ENCODE measurements around the gene DTX1. TPM values are rescaled to one million over a fixed set of nuclear protein-coding genes. Genes with fewer than 3 reads are reported as not detected.

The DTX1 gene
- 0.39 TPM in 1 of 2 replicates, not detected in the other for total RNA-seq

DNA sequence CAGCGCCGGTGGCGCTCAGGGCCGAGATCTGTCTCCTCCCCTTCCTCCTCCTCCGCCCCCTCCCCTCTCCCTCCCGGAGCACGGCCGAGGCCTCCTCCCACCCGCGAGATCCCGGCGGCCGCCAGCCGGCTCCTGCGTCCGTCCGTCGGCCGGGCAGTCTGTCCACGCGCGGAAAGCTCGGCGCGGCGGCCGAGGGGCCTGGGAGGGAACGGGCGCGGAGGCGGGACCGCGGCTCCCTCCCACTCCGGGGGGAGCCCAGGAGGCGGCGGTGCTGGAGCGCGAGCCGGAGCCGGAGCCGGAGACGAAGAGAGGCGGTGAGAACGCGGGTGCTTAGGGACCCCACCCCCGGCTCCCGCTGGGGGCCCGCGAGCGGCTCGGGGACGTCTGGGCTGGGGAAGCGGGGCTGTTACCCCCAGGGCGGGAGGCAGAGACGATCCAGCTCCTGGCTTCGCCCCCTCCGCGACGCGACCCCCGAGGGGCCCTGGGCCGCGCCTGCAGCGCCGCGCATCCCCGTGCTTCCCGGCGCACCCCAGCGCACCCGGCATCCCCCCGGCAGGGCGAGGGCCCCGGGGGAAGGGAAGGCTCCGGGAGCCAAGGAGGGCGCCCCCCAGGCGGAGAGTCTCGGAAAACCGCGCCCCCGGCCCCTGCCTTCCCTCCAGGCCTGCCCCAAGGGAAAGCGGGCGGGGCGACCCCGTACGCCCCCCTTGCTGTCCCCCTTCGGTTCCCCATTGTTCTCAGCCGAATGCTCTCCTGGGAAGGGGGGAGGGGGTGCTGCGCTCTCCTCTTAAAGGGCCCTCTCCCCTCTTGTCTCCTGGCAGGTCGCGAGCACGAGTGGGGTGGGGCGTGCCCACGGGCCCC, at the start of gene DTX1:
DTX1 (plus strand) TSS at position 100 of the 858 bp plus-strand sequence. CDS start 1,463 bp downstream, outside the sequence.

DNA sequence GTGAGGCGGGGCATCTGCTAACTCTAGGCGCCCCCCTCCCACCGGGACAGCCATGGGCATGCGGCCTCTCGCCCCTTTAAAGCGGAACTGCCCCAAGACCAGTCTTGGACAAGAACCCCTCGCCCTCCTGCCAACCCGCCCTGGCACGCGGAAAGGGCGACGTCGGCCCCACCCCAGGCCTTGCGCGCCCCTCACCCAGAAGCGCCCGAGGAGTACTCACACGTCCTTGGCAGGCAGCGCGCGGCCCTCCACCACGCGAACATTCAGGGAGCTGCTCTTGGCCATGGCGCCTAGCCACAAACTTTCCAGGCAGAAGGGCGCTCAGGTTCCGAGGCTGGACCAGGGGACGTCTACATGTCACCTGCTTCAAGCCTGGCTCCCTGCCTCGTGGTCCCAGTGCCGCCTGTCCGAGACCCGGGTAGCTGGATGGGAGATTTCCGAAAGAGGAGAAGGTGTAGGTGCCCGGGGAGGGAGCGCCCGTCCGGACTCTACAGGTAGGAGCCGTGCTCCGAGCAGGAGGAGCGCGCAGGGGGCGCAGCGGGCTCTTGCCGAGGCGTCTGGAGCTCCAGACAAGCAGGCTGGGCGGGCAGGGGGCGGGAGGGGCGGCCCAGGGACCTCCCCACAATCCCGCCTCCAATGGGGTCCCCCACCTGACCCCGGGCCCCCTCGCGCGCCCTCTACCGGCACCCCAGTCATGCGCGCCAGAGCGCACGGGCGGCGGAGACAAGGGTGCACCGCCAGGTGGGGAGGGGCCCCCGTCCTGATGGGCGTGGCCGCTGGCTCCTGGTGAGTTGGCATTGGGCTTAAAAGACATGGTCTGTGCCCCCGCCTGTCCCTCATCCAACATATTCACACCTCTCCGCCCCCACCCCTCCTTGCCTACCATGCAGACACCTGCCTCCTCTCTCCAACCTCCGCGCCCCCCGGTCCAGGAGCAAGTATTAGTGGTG, 78.9 kb downstream of the DTX1 start, which contains the start of gene RASAL1:
RASAL1 (minus strand) TSS at position 584 of the 950 bp plus-strand sequence; CDS start at position 285, 299 bp downstream.

Other genes with a start within 250 kb of the DTX1 start
- gene OAS1, start 149.8 kb upstream of the DTX1 start, total RNA-seq, result 6.5 TPM in 1 of 2 replicates, not detected in the other
- 1.4 and 16.4 TPM in 2 replicates for gene OAS3, start 118.3 kb upstream of the DTX1 start, total RNA-seq
- 2.2 TPM in 1 of 2 replicates, not detected in the other for gene OAS2, start 78.2 kb upstream of the DTX1 start, total RNA-seq
- not detected in 2 replicates for gene RASAL1, start 79.0 kb downstream of the DTX1 start, total RNA-seq
- not detected in 2 replicates for gene CFAP73, start 93.0 kb downstream of the DTX1 start, total RNA-seq
- gene DDX54, start 128.7 kb downstream of the DTX1 start, total RNA-seq, result 42.3 and 56.8 TPM in 2 replicates
- 18.2 and 27.3 TPM in 2 replicates for gene RITA1, start 129.0 kb downstream of the DTX1 start, total RNA-seq
- 30.3 and 34.6 TPM in 2 replicates for gene TPCN1, start 164.7 kb downstream of the DTX1 start, total RNA-seq

All from epithelial cell of alveolus of lung (primary cell).